PC-3 (cell line): ENCODE results near the gene MED17. TPM values are rescaled to one million over a fixed set of nuclear protein-coding genes. Genes with fewer than 3 reads are reported as not detected.

Experiments
- ATAC-seq: fragments of 200-7000 bp; cut with Tn5 transposase; 2 replicates; pipeline ENCODE4 v1.9.1; 2020; ENCODE audit warnings: mild to moderate bottlenecking, moderate library complexity
- BruUV-seq: library from RNA; stranded (reverse); fragments of 400-500 nt; replicated peaks from 2 replicates; lab custom pipeline; 2021; lab: Mats Ljungman, UMichigan
- CTCF ChIA-PET: fragments of 300-600 bp; sonication (Branson Sonifier 250); formaldehyde crosslinking; loops from one replicate; lab custom pipeline; 2022; ENCODE audit warnings: antibody characterized with exemption; lab: Charles Lee
- POLR2A ChIA-PET: fragments of 300-600 bp; sonication (Branson Sonifier 250); formaldehyde crosslinking; loops from one replicate; lab custom pipeline; 2022; ENCODE audit warnings: antibody characterized with exemption; ENCODE audit not compliant: unreplicated experiment; lab: Charles Lee
- DNase-seq: peaks from one replicate; pipeline ENCODE4 v3.0.0-alpha.2; 2015
- H2AFZ ChIP-seq: fragments of 300-600 bp; sonication (generic); 2 replicates; pipeline ENCODE4 v1.6.0; 2016; ENCODE audit warnings: antibody characterized with exemption, low read length
- H3F3A ChIP-seq: fragments of 300-600 bp; sonication (generic); one replicate; pipeline ENCODE4 v1.6.0; 2017; ENCODE audit warnings: antibody characterized with exemption, low read length, control low read depth, mild to moderate bottlenecking; ENCODE audit not compliant: unreplicated experiment
- H3K27ac ChIP-seq: fragments of 300-600 bp; sonication (generic); 2 replicates; pipeline ENCODE4 v1.5.1; 2016; ENCODE audit warnings: mild to moderate bottlenecking, low read length
- H3K27me3 ChIP-seq: fragments of 300-600 bp; sonication (generic); 2 replicates; pipeline ENCODE4 v1.6.1; 2016; ENCODE audit warnings: low read length, mixed read lengths
- H3K36me3 ChIP-seq: fragments of 300-600 bp; sonication (generic); 2 replicates; pipeline ENCODE4 v1.6.1; 2016; ENCODE audit warnings: low read depth, mixed run types, low read length, mixed read lengths
- H3K4me1 ChIP-seq: fragments of 300-600 bp; sonication (generic); 2 replicates; pipeline ENCODE4 v1.5.1; 2016; ENCODE audit warnings: low read length; ENCODE audit not compliant: insufficient read depth
- H3K4me2 ChIP-seq: fragments of 300-600 bp; sonication (generic); 2 replicates; pipeline ENCODE4 v1.6.0; 2016; ENCODE audit warnings: low read length
- H3K4me3 ChIP-seq: fragments of 300-600 bp; sonication (generic); 2 replicates; pipeline ENCODE4 v1.5.1; 2016; ENCODE audit warnings: mild to moderate bottlenecking, low read length, mixed read lengths
- H3K79me2 ChIP-seq: fragments of 300-600 bp; sonication (generic); 2 replicates; pipeline ENCODE4 v1.6.1; 2017; ENCODE audit warnings: low read length, mixed read lengths
- H3K9ac ChIP-seq: fragments of 300-600 bp; sonication (generic); 2 replicates; pipeline ENCODE4 v1.6.0; 2016; ENCODE audit warnings: mild to moderate bottlenecking, low read length
- H3K9me2 ChIP-seq: fragments of 300-600 bp; sonication (generic); replicated peaks from 2 replicates; pipeline ENCODE4 v1.6.1; 2016; ENCODE audit warnings: mixed run types, low read length, mixed read lengths
- H3K9me3 ChIP-seq: fragments of 300-600 bp; sonication (generic); 2 replicates; pipeline ENCODE4 v1.6.1; 2016; ENCODE audit warnings: low read length, mixed read lengths
- H4K20me1 ChIP-seq: fragments of 300-600 bp; sonication (generic); 2 replicates; pipeline ENCODE4 v1.6.1; 2016; ENCODE audit warnings: low read length, mixed read lengths
- EZH2 ChIP-seq: fragments of 300-600 bp; sonication (generic); IDR thresholded peaks from one replicate; pipeline ENCODE4 v1.6.1; 2017; ENCODE audit warnings: antibody characterized with exemption, mild to moderate bottlenecking, low read length; ENCODE audit not compliant: unreplicated experiment
- EZH2phosphoT487 ChIP-seq: fragments of 300-600 bp; sonication (generic); IDR thresholded peaks from 2 replicates; pipeline ENCODE4 v1.6.1; 2018; ENCODE audit warnings: mild to moderate bottlenecking, antibody characterized with exemption, low read length, borderline replicate concordance
- intact Hi-C: fragments of 100-400 bp; cut with micrococcal nuclease; formaldehyde crosslinking; loops from 2 replicates; pipeline ENCODE4 v1.9.0; 2023
- total RNA-seq: library from RNA; depleted of rRNA; stranded (reverse); fragments of >200 nt; gene quantifications from 2 replicates; pipeline ENCODE4 v1.2.3, GENCODE V29; 2014
- TF ChIP-seq, protein P1 (sequence below): fragments of 300-600 bp; sonication (generic); conservative IDR thresholded peaks from 2 replicates; pipeline ENCODE4 v1.5.1; 2017; ENCODE audit warnings: antibody characterized with exemption, low read depth, mild to moderate bottlenecking, low read length

The MED17 gene
- total RNA-seq, 1 experiment from 2014 or later: 58.5 TPM

DNA sequence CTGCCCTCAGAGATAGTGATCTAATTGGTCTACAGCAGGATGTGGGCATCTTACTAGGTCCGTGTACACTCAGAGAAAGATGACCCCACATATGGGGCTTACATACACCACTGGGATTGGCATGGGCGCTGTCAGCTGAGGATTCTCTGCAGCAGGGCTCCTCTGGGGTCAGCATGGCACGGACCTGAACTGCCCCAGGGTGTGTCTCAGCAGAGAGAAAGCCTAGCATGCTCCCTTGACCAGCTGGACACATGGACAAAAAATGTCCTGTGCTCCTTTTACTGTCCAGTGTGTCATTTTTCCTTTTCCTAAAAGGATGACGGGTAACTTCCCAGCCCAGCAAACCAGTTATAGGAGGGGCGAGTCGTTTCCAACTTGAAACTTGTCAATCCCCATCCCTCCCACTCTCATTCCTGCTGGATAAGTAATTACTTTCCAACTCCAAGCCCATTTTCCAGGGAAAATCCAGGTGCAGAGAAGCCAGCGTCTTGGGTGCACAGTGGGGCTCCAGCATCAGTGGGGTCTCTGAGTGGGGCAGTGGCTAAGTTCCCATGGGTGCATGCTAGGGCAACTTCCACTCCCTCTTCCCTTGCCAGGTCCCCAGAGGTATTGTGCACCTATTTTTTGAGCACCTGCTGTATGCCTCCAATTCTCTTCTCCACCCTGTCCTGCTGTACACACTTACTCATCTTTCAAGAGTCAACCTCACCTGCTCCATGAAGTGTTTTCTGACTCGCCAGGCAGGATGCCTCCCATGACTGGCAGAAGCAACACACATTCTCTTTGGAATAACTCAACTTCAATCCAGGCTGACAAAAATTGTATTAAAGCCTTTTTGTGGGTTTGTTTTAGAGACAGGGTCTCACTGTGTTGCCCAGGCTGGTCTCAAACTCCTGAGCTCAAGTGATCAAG is 61.4 kb downstream of the MED17 start:
- CTCF ChIA-PET: interaction anchor here (0.7 kb wide), 1 partner anchor 50 kb away, joined by 10 read pairs; no protein-coding TSS in a partner anchor
- Histone ChIP-seq H3K36me3 (no peaks in the 10 kb centered on the region), H3K79me2 (peaks cover 18% of the 10 kb centered on the region), H3K27ac (peak overlapping the region; percentile 72), H4K20me1 (0 out of 2 replicates have a peak, but pooled peaks cover 6% of the 10 kb centered on the region), H2AFZ (no peak overlapping the region), H3K9me2 (no peaks in the 10 kb centered on the region), H3K4me1 (peaks cover 64% of the 10 kb centered on the region), H3K9me3 (no peaks in the 10 kb centered on the region), H3K27me3 (no peaks in the 10 kb centered on the region), H3F3A (no peaks in the 10 kb centered on the region), H3K9ac (no peak overlapping the region), H3K4me3 (no peak overlapping the region), H3K4me2 (peak overlapping the region; percentile 44)
- ATAC-seq (peak; percentile 25), DNase-seq (peak; percentile 83)
- TF ChIP-seq EZH2 (no peak), EZH2phosphoT487 (no peak)
- TF ChIP-seq, protein P1, sequence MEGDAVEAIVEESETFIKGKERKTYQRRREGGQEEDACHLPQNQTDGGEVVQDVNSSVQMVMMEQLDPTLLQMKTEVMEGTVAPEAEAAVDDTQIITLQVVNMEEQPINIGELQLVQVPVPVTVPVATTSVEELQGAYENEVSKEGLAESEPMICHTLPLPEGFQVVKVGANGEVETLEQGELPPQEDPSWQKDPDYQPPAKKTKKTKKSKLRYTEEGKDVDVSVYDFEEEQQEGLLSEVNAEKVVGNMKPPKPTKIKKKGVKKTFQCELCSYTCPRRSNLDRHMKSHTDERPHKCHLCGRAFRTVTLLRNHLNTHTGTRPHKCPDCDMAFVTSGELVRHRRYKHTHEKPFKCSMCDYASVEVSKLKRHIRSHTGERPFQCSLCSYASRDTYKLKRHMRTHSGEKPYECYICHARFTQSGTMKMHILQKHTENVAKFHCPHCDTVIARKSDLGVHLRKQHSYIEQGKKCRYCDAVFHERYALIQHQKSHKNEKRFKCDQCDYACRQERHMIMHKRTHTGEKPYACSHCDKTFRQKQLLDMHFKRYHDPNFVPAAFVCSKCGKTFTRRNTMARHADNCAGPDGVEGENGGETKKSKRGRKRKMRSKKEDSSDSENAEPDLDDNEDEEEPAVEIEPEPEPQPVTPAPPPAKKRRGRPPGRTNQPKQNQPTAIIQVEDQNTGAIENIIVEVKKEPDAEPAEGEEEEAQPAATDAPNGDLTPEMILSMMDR: no peak
- intact Hi-C loops: no loop called here
- BruUV-seq: no TSS peak
- POLR2A ChIA-PET: no interaction called here

DNA sequence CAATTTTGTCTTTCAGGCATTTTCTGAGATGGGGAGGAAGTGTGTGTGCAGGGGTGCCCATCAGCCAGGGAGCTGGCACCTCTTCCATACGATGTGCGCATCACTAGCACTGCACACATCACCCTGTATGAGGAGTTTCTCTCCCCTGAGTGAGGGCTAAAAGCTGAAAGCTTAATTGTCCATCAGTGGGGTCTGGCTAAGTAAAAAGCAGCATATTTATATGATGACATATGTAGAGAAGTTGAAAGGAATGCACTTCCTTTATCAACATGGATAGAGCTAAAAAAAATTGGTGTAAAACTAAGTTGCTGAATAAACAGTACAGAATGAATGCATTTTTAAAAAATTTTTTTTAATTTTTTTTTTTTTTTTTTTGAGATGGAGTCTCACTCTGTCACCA is 62.3 kb downstream of the MED17 start:
- H3K4me1 ChIP-seq: peaks cover 68% of the 10 kb centered on the region
- no peak overlapping the region for H3K4me3 ChIP-seq
- no peak overlapping the region for H2AFZ ChIP-seq
- H3K27me3 ChIP-seq: no peaks in the 10 kb centered on the region
- TF ChIP-seq EZH2phosphoT487: no peak
- H3F3A ChIP-seq: no peaks in the 10 kb centered on the region
- ChIA-PET POLR2A (interaction anchor here (0.7 kb wide), 1 partner anchor 1049 kb away, joined by 5 read pairs; no protein-coding TSS in a partner anchor), CTCF (interaction anchor here (0.7 kb wide), 1 partner anchor 49 kb away, joined by 10 read pairs; no protein-coding TSS in a partner anchor)
- H3K4me2 ChIP-seq: peak overlapping the region; percentile 44; the same call in 1 of the 2 replicates
- intact Hi-C loops: no loop called here
- BruUV-seq: no TSS peak
- H3K79me2 ChIP-seq: peaks cover 18% of the 10 kb centered on the region
- H3K9me2 ChIP-seq: no peaks in the 10 kb centered on the region
- H3K27ac ChIP-seq: peak overlapping the region; percentile 72; the same call in 1 of the 2 replicates
- H3K9ac ChIP-seq: no peak overlapping the region
- DNase-seq (peak; percentile 35), ATAC-seq (no peak)
- H4K20me1 ChIP-seq: 0 out of 2 replicates have a peak, but pooled peaks cover 6% of the 10 kb centered on the region
- H3K36me3 ChIP-seq: no peaks in the 10 kb centered on the region
- no peaks in the 10 kb centered on the region for H3K9me3 ChIP-seq

DNA sequence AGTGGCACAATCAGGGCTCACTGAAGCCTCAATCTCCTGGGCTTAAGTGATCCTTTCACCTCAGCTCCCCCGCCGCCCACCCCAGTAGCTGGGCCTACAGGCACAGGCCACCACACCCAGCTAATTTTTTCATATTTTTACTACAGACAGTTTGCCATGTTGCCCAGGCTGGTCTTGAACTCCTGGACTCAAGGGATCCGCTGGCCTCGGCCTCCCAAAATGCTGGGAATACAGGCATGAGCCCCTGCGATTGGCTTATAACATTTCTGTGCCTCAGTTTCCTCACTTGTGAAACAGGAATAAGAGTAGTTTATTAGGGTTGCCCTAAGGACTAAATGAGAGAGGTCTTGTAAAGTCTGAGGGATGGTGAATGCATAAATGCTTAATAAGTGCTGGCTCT is 65.1 kb downstream of the MED17 start:
- DNase-seq: no peak
- H3K27me3 ChIP-seq: no peaks in the 10 kb centered on the region
- H3K36me3 ChIP-seq: no peaks in the 10 kb centered on the region
- intact Hi-C loops: no loop called here
- peak overlapping the region; percentile 93 for H3K4me2 ChIP-seq
- no peaks in the 10 kb centered on the region for H3K9me3 ChIP-seq
- no TSS peak for BruUV-seq
- POLR2A ChIA-PET: interaction anchor here (0.6 kb wide), 1 partner anchor 62 kb away, joined by 7 read pairs; no protein-coding TSS in a partner anchor
- H3K4me1 ChIP-seq: peaks cover 45% of the 10 kb centered on the region
- 0 out of 2 replicates have a peak, but pooled peaks cover 6% of the 10 kb centered on the region for H4K20me1 ChIP-seq
- CTCF ChIA-PET: no interaction called here
- no peaks in the 10 kb centered on the region for H3F3A ChIP-seq
- peak overlapping the region; percentile 81 for H3K4me3 ChIP-seq
- H3K9me2 ChIP-seq: no peaks in the 10 kb centered on the region
- ATAC-seq: no peak
- TF ChIP-seq, protein P1: no peak
- TF ChIP-seq EZH2 (no peak), EZH2phosphoT487 (no peak)
- H3K27ac ChIP-seq: no peak overlapping the region
- H2AFZ ChIP-seq: no peak overlapping the region
- H3K9ac ChIP-seq: peak overlapping the region; percentile 95
- H3K79me2 ChIP-seq: peaks cover 18% of the 10 kb centered on the region
